ENCODE data around the gene ZP1.

The ZP1 gene

GRCh38 chr11:60847281-60847680 lies 20.1 kb upstream of the ZP1 start:
- H3K27ac ChIP-seq, result no peak overlapping the region
- no peak for TF ChIP-seq ZFX (IDR thresholded peaks at IDR 0.05; ENCODE audit: borderline replicate concordance)

GRCh38 chr11:60847896-60848295 lies 19.4 kb upstream of the ZP1 start:
- no peak overlapping the region for H3K27ac ChIP-seq

GRCh38 chr11:60848714-60849151 lies 18.6 kb upstream of the ZP1 start:
- TF ChIP-seq ZFX (IDR thresholded peaks at IDR 0.05; ENCODE audit: borderline replicate concordance), result no peak
- TF ChIP-seq CTCF (IDR thresholded peaks at IDR 0.05), result no peak

More at GRCh38 chr11:60847896-60848295, 19.4 kb upstream of the ZP1 start:
- TF ChIP-seq ZFX (IDR thresholded peaks at IDR 0.05; ENCODE audit: borderline replicate concordance), result no peak
- TF ChIP-seq CTCF (IDR thresholded peaks at IDR 0.05), result no peak

GRCh38 chr11:60849641-60850520 lies 17.5 kb upstream of the ZP1 start:
- no peak overlapping the region for H3K27ac ChIP-seq
- TF ChIP-seq ZFX (IDR thresholded peaks at IDR 0.05; ENCODE audit: borderline replicate concordance) (no peak), CTCF (IDR thresholded peaks at IDR 0.05) (no peak)

More at GRCh38 chr11:60848714-60849151, 18.6 kb upstream of the ZP1 start:
- H3K27ac ChIP-seq, result no peak overlapping the region

- H3K27ac ChIP-seq, result no peak overlapping the region
- TF ChIP-seq CTCF (IDR thresholded peaks at IDR 0.05), result no peak
- no peak for TF ChIP-seq ZFX (IDR thresholded peaks at IDR 0.05; ENCODE audit: borderline replicate concordance)
Observed at GRCh38 chr11:60851327-60852104, 15.8 kb upstream of the ZP1 start.

GRCh38 chr11:60852117-60852981 lies 15.0 kb upstream of the ZP1 start:
- TF ChIP-seq CTCF (IDR thresholded peaks at IDR 0.05), result no peak
- TF ChIP-seq ZFX (IDR thresholded peaks at IDR 0.05; ENCODE audit: borderline replicate concordance), result no peak
- no peak overlapping the region for H3K27ac ChIP-seq

Data from 22Rv1 (cell line).